Stimulated activated CD4-positive, alpha-beta T cell treated with anti-CD3 and anti-CD28 coated beads, Interleukin-4, amount 100 ng/mL, for 48 hours (primary cell): ENCODE measurements around the gene SYT8.

ENCODE experiments used
- DNase-seq, 2 donors: peaks; one replicate each; pipeline ENCODE4 v3.0.0-alpha.2; 2020; ENCODE audit warnings: low read depth in 2 of 2

The SYT8 gene

GRCh38 chr11:1832211-1832919 lies 2.4 kb upstream of the SYT8 start:
- peak; percentile 50 to 71 for DNase-seq

- DNase-seq: no peak
Observed at GRCh38 chr11:1832920-1833295, 1.9 kb upstream of the SYT8 start.

GRCh38 chr11:1834062-1834610 lies 654 bp upstream of the SYT8 start:
- no peak for DNase-seq

GRCh38 chr11:1835671-1836010 lies 851 bp downstream of the SYT8 start:
- DNase-seq: no peak

GRCh38 chr11:1836011-1836945 lies 1.5 kb downstream of the SYT8 start:
- DNase-seq: no peak

GRCh38 chr11:1837171-1838076 lies 2.6 kb downstream of the SYT8 start:
- peak; percentile 68 to 74 for DNase-seq

GRCh38 chr11:1838077-1838425 lies 3.3 kb downstream of the SYT8 start:
- no peak for DNase-seq

GRCh38 chr11:1838426-1839144 lies 3.8 kb downstream of the SYT8 start, which contains the start of gene TNNI2:
TSS of gene TNNI2 (plus strand) at chr11:1838981. CDS start at chr11:1839697, 716 bp downstream.
- DNase-seq: no peak

- DNase-seq: no peak
Observed at GRCh38 chr11:1839204-1839923, 4.6 kb downstream of the SYT8 start.

GRCh38 chr11:1839924-1840779 lies 5.4 kb downstream of the SYT8 start:
- no peak for DNase-seq

GRCh38 chr11:1840780-1841480 lies 6.1 kb downstream of the SYT8 start:
- DNase-seq: no peak

GRCh38 chr11:1841511-1842148 lies 6.8 kb downstream of the SYT8 start:
- DNase-seq: no peak

GRCh38 chr11:1842149-1843097 lies 7.6 kb downstream of the SYT8 start:
- DNase-seq: no peak

GRCh38 chr11:1843098-1843473 lies 8.3 kb downstream of the SYT8 start:
- no peak for DNase-seq

- no peak for DNase-seq
Observed at GRCh38 chr11:1843796-1844195, 9.0 kb downstream of the SYT8 start.

- DNase-seq: peak in 1 of 2 donors; percentile 31
Observed at GRCh38 chr11:1844221-1845094, 9.7 kb downstream of the SYT8 start.
